GM12892 (cell line): ENCODE measurements around the gene EFNA5.

Experiments used
- POLR2A ChIP-seq: IDR thresholded peaks from 2 replicates; pipeline ENCODE4 v1.6.1; 2011; ENCODE audit warnings: low read depth, low read length, control low read depth
- POLR2AphosphoS5 ChIP-seq: IDR thresholded peaks from 2 replicates; pipeline ENCODE4 v1.6.1; 2011; ENCODE audit warnings: low read depth, low read length, control low read depth

DNA sequence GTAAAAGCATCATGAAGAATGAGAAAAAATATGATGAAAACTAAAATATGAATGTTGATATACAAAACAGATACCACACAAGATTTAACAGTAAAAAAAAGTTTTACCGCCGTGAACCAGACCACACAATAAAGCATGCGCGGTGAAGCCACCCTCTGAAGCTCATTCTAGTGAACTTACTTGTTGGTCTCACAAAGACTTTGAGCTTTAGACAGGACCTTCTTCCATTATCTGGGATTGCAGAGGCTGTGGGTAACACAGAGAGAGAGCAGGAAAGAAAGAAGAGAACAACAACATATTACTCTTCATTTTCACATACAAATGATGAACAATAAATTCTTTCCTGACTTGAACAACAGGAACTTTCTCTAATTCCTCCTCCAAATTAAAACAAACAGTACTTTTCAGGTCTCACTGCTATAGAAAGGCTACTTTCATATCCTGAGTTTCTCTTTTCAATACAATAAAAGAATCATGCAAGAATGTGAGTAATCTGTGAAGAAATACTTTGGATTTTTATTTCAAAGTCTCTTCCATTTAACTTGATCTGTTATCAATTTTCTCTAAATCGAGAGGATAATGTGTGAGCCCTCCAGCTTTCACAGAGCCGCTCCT, 283.1 kb downstream of the EFNA5 start:
- TF ChIP-seq POLR2A, result no peak
- TF ChIP-seq POLR2AphosphoS5, result no peak
